HG03064 (cell line): ENCODE data around the gene C20orf144.

Experiments
- ATAC-seq: cut with Tn5 transposase; IDR thresholded peaks from one replicate; pipeline ENCODE4 v1.9.1; 2021; ENCODE audit warnings: low read depth; ENCODE audit not compliant: unreplicated experiment

The C20orf144 gene

GRCh38 chr20:33676121-33676520 is 14.0 kb downstream of the C20orf144 start:
- no peak for ATAC-seq

DNA sequence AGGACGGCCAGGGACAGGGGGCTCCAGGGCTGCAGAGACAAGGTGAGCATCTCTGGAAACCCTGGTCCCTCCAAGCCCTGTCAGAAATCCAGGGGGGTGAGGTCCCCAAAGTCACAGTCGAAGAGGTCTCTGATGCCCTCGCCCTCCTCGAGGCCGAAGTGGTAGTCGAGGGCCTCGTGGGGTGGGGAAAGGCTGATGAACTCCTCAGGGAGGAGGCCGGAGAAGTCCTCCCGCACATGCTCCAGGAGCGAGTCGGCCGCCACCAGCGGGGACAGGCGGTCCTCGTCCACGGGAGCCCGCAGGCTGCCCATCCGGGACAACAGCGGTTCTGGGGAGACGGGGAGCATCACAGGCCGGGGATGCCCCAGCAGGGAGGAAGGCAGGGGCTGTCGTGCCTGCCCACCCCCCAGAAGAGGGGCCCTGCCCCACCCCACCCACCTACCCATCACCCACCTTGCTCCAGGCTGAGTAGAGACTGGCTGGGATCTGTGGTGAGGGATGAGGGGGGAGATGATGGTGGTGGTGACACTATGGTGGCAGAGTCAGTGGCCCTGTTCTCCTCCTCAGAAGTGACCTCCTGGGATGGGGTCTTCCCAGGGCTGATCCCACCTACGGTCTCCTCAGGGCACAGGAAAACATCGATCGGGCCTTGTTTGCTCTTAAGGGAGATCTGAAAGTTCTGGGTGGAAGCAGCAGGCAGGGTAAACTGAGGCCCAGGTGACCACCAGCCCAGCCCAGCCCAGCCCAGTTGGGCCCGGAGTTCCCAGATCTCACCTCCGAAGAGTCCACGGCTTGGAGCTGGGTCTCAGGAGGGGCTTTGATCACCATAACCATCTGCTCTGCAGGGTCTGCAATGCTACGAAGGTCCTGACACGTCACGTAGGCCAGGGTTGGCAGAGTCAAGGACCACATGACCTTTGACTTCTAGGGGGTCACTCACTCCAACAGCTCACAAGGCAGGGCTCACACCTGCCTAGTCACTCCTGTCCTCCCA is 14.8 kb downstream of the C20orf144 start:
- ATAC-seq, result no peak

DNA sequence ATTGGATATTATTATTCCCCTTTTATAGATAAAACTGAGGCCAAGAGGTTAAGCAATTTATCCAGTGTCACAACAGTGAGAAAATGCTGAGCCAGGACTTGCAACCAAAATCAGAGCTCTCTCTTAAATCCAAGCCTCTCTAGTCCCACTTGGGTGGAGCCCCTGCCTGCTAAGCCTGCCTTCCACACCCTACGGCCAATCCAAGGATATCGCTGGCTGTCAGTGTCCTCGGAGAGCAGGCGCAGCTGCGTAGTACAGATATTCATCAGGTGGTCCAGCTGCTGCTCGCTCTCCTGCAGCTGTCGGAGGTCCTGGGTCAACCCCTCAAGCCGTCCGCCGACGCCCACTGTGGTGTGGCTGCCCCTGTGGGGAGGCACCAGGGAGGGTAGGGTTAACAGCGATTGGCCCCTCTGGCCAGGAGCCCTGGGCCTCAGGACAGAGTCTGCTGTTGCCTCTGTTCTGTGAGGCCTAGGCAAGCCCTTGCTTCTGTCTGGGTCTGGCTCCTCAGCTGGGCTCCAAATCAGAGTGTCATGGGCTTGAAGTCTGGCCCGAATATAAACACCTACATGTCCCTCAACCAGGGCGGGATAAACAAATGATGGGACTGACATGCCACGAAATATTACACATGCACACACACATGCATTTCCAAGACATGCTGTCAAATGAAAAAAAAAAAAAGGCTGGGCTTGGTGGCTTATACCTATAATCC is 16.0 kb downstream of the C20orf144 start:
- ATAC-seq, result no peak

GRCh38 chr20:33679758-33680485 is 17.8 kb downstream of the C20orf144 start:
- ATAC-seq, result no peak

GRCh38 chr20:33680686-33681085 is 18.6 kb downstream of the C20orf144 start:
- no peak for ATAC-seq

- no peak for ATAC-seq
Measured at GRCh38 chr20:33681288-33681687, 19.2 kb downstream of the C20orf144 start.

DNA sequence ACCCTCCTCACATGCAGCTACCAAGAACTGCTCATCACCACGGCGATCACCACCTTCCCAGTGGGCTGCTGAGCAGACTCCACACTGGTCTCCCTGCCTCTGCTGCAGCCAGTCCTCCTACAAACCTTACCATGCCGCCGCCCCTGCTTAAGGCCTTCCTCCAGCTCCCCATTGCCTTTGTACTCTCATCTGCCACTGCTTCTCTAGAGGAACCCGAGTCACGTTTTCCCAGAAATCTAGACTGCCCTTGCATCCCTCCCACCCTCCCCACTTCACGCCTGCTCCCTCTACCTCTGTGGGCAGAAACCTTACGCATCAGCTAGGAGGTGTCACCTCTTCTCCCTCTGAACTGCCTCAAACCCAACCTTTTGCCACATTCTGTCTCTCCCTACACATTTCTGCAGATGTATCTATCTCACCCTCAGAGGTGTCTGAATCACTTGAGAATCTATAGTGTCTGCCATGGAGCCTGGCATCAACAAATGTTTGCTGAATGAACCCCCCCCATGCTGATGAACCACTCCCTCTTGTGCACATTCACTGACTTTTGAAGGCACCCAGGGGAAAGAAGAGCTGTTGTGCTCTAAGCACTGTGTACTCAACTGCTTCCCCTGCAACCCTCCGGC is 19.7 kb downstream of the C20orf144 start:
- no peak for ATAC-seq

GRCh38 chr20:33684533-33685327 is 22.6 kb downstream of the C20orf144 start:
- no peak for ATAC-seq

GRCh38 chr20:33685328-33686099 is 23.4 kb downstream of the C20orf144 start:
- ATAC-seq, result peak; percentile 26

DNA sequence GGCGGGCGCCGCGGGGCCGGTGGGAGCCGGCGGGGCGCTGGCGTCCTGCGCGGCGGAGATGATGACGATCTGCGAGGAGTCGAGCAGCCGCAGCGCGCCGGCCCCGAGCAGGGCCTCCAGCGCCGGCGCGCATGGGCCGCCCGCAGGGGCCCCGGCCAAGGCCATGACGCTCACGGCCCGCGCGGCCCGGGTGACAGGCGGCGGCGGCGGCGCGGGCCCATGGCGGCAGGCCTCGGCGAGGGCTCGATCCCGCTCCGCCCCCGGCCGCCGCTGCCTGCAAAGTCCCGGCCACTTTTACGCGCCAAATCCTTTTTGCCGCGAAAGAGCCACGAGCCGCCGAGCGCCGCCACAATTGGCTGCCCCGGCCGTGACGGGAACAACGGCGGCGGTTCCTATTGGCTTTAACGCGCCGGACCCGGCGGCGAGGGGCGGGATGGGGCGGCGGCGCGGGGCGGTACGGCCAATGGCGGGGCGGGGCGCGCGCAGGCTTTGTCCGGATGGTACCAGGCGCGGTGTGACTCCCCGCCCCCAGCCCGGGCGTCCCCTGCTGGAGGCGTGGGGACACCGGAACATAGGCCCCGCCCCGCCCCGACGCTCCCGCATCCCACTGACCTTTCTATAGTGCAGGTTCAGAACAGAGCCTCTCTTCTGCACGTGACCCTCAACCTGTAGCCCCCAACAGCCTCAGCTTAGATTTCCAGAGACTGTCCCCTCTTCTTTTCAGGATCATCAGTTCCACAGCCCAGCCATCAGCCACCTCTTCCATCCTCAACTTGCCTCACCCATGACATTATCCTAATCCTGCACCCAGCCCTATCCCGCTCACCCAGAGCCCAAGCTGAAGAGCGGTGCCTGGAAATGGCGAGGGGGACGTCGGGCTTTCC is 24.2 kb downstream of the C20orf144 start, which contains the start of gene E2F1:
E2F1 (minus strand) TSS at position 286 of the 884 bp plus-strand sequence; CDS start at position 165, 121 bp downstream.
- peak; percentile 66 for ATAC-seq

DNA sequence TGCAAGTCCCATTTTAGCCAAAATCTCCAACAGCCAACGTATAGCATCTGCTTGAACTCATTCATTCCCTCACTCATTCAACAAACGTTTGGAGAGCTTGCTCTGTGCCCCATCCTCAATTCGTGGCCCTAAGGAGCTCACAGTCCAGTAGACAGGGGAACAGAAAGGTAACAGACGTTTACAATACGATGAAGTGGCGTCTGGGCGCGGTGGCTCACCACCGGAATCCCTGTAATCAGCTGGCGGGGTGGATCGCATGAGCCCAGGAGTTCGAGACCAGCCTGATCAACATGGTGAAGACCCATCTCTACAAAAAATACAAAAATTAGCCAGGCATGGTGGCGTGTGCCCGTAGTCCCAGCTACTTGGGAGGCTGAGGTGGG is 24.8 kb downstream of the C20orf144 start:
- ATAC-seq, result no peak

- ATAC-seq, result no peak
Measured at GRCh38 chr20:33687370-33687915, 25.3 kb downstream of the C20orf144 start.

- ATAC-seq, result no peak
Measured at GRCh38 chr20:33687993-33688937, 26.1 kb downstream of the C20orf144 start.

GRCh38 chr20:33688938-33689424 is 26.9 kb downstream of the C20orf144 start:
- no peak for ATAC-seq

- no peak for ATAC-seq
Measured at GRCh38 chr20:33689493-33689892, 27.4 kb downstream of the C20orf144 start.

DNA sequence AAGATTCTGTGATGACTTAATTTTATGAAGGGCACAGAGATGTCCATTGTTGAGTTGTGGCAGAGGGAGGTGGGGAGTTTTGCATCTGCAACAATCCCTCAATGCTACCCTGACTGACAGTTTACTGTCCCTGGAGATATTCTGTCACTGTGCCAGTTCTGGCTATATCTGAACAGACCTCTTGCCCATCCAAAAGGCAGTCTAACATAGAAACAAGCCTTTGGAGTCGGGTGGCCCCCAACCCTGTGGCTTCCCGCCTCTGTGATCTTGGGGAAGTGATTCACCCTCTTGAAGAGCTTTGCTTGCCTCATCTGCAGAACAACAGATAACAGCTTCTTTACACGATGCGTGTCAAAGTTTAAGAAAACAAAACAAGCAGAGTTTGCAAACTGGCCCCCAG is 27.8 kb downstream of the C20orf144 start:
- no peak for ATAC-seq
